ENCODE results near the gene SHC3. TPM values are rescaled to one million over a fixed set of nuclear protein-coding genes. Genes with fewer than 3 reads are reported as not detected.
A peak's percentile ranks its signal among the peaks of the same experiment; 100 is the strongest.

SHC3 gene
- total and polyA plus RNA-seq, 2 of the 4 experiments (the other 2 are of a cell fraction), result 4.5 to 13.3 TPM

DNA sequence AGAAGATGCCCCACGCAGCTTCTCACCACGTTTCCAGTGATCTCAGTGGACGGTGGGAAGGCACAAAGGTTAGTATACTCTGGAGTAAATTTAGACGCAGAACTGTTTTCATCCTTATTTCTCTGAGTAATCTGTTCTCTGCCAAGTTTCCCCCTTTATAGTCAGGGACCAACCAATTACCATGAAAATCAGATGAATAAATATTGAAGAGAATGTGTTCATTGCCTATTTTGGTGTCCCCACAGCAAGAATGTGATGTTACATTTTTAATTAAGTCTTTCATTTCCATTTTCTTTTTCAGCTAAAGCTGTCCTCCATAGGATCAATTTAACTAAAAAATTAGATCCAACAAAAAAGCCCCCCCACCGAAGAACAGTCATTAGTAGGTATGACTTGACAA is 146.0 kb downstream of the SHC3 start:
- no peak overlapping the region for H3K4ac ChIP-seq (ENCODE audit: low read depth, low read length)
- peaks cover 4% of the 10 kb centered on the region for H3K4me1 ChIP-seq (ENCODE audit: control insufficient read depth, insufficient read depth, low read length)
- H3K23ac ChIP-seq (ENCODE audit: low read depth, low read length), result no peak overlapping the region
- POLR2A ChIA-PET (ENCODE audit: unreplicated experiment), result no interaction called here
- DNase-seq (no peak), ATAC-seq (ENCODE audit: low read depth) (no peak)
- H4K8ac ChIP-seq (ENCODE audit: low read depth in 2 of 2, low read length in 2 of 2), result no peak overlapping the region
- peaks cover 9% of the 10 kb centered on the region for H3K36me3 ChIP-seq (ENCODE audit: control insufficient read depth, insufficient read depth, low read length)
- no peak overlapping the region for H2BK20ac ChIP-seq (ENCODE audit: low read depth, low read length)
- intact Hi-C loops (cut with micrococcal nuclease), result loop anchor here (10.0 kb wide), 1 partner anchor 102 kb away; no protein-coding TSS in a partner anchor
- peaks cover 1% of the 10 kb centered on the region; the same call in 1 of the 2 replicates for H3K9me3 ChIP-seq (ENCODE audit: control insufficient read depth, insufficient read depth, low read length)
- no peak overlapping the region for H2AK5ac ChIP-seq (ENCODE audit: low read depth, low read length)
- H3K4me2 ChIP-seq (ENCODE audit: low read depth, low read length), result no peak overlapping the region
- H2BK15ac ChIP-seq (ENCODE audit: low read depth, low read length), result no peak overlapping the region
- no peaks in the 10 kb centered on the region for H3K79me1 ChIP-seq (ENCODE audit: low read depth in 1 of 2, low read length in 2 of 2)
- no peaks in the 10 kb centered on the region for H4K20me1 ChIP-seq (ENCODE audit: insufficient read depth, low read length)
- no peak overlapping the region for H3K9ac ChIP-seq (ENCODE audit: low read depth, low read length)
- dilution Hi-C loops (cut with HindIII; ENCODE audit: low sequenced_read_pairs, unreplicated experiment), result no loop called here
- peaks cover 3% of the 10 kb centered on the region; the same call in 1 of the 2 replicates for H3K9me1 ChIP-seq (ENCODE audit: insufficient read depth, low read length)
- H2BK5ac ChIP-seq (ENCODE audit: low read depth, low read length, poor library complexity, severe bottlenecking), result no peak overlapping the region
- H2AFZ ChIP-seq (replicated peaks; ENCODE audit: low read length, poor library complexity), result no peak overlapping the region
- WGBS, 2 experiments (ENCODE audit: extremely low coverage in 2 of 2, insufficient read length in 1 of 2), result no CpG with 5 or more reads among the region's 5 CpGs
- in situ Hi-C loops (cut with MboI; ENCODE audit: low sequenced_read_pairs), result no loop called here
- no peaks in the 10 kb centered on the region for H3K27me3 ChIP-seq (ENCODE audit: control insufficient read depth, insufficient read depth, low read length)
- no peak overlapping the region for H2AK9ac ChIP-seq (replicated peaks; ENCODE audit: low read depth, low read length, poor library complexity)
- H4K91ac ChIP-seq (ENCODE audit: insufficient read depth, low read depth, low read length), result no peak overlapping the region
- no peak overlapping the region for H3K4me3 ChIP-seq (ENCODE audit: insufficient read depth, low read depth, low read length)
- TF ChIP-seq NFE2L2 (IDR thresholded peaks at IDR 0.05; ENCODE audit: low read depth, low read length), result peak; percentile 50
- TF ChIP-seq, protein P1, sequence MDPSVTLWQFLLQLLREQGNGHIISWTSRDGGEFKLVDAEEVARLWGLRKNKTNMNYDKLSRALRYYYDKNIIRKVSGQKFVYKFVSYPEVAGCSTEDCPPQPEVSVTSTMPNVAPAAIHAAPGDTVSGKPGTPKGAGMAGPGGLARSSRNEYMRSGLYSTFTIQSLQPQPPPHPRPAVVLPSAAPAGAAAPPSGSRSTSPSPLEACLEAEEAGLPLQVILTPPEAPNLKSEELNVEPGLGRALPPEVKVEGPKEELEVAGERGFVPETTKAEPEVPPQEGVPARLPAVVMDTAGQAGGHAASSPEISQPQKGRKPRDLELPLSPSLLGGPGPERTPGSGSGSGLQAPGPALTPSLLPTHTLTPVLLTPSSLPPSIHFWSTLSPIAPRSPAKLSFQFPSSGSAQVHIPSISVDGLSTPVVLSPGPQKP (IDR thresholded peaks at IDR 0.05; ENCODE audit: borderline replicate concordance, low read depth, low read length), result no peak
- no peak overlapping the region for H4K5ac ChIP-seq (ENCODE audit: low read depth, low read length)
- no peak overlapping the region for H2BK120ac ChIP-seq (ENCODE audit: low read depth, low read length)
- no peak overlapping the region for H3K14ac ChIP-seq (replicated peaks; ENCODE audit: low read depth, low read length)
- no TSS peak for BruUV-seq (replicated peaks)
- no peak overlapping the region for H3K56ac ChIP-seq (ENCODE audit: extremely low read depth, insufficient read depth, low read length)
- no peak overlapping the region for H3K18ac ChIP-seq (ENCODE audit: low read depth, low read length)
- H3K27ac ChIP-seq (ENCODE audit: insufficient read depth, low read length), result no peak overlapping the region
- CTCF ChIA-PET, result interaction anchor here (0.6 kb wide), 1 partner anchor 9 kb away, joined by 3 read pairs; no protein-coding TSS in a partner anchor
